ENCODE measurements around the gene YRDC. TPM values are rescaled to one million over a fixed set of nuclear protein-coding genes. Genes with fewer than 3 reads are reported as not detected.

Gene YRDC
- total RNA-seq, 6 donors from 2014 or later = 4.2 to 22.2 (median 13.3) TPM

DNA sequence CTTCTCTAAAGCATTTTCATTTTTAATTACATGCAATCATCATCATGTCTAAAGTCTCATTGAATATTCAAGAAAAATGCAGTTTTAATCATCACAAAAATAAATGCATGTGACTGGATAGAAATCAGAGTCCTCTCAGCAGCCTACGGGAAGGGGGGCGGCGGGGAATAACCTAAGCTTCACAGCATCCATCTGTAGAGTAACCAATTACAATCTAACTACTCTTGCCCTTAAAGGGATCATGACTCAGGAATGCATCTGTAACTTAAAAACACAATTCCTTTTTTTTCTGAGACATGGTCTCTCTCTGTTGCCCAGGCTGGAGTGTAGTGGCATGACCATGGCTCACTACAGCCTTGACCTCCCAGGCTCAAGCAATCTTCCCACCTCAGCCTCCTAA is 28.8 kb upstream of the YRDC start:
- DNase-seq (no peak), ATAC-seq (ENCODE audit: low FRiP score in 2 of 2) (no peak)
- no peak overlapping the region for H3K4me3 ChIP-seq
- no peaks in the 10 kb centered on the region for H3K9me3 ChIP-seq
- WGBS, 2 donors = 64 to 84% methylated on average over 3 of the region's 3 CpGs
- H3K27me3 ChIP-seq = no peaks in the 10 kb centered on the region
- H3K27ac ChIP-seq = no peak overlapping the region
- H3K36me3 ChIP-seq = peaks cover 32 to 90% (median 65%) of the 10 kb centered on the region in 4 donors
- no peaks in the 10 kb centered on the region for H3K4me1 ChIP-seq
- no peak for TF ChIP-seq POLR2AphosphoS5 (IDR thresholded peaks at IDR 0.05)
- TF ChIP-seq EP300 (IDR thresholded peaks at IDR 0.05) = no peak
- TF ChIP-seq POLR2A (IDR thresholded peaks at IDR 0.05) = no peak
- TF ChIP-seq, protein P1, sequence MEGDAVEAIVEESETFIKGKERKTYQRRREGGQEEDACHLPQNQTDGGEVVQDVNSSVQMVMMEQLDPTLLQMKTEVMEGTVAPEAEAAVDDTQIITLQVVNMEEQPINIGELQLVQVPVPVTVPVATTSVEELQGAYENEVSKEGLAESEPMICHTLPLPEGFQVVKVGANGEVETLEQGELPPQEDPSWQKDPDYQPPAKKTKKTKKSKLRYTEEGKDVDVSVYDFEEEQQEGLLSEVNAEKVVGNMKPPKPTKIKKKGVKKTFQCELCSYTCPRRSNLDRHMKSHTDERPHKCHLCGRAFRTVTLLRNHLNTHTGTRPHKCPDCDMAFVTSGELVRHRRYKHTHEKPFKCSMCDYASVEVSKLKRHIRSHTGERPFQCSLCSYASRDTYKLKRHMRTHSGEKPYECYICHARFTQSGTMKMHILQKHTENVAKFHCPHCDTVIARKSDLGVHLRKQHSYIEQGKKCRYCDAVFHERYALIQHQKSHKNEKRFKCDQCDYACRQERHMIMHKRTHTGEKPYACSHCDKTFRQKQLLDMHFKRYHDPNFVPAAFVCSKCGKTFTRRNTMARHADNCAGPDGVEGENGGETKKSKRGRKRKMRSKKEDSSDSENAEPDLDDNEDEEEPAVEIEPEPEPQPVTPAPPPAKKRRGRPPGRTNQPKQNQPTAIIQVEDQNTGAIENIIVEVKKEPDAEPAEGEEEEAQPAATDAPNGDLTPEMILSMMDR (IDR thresholded peaks at IDR 0.05) = no peak

DNA sequence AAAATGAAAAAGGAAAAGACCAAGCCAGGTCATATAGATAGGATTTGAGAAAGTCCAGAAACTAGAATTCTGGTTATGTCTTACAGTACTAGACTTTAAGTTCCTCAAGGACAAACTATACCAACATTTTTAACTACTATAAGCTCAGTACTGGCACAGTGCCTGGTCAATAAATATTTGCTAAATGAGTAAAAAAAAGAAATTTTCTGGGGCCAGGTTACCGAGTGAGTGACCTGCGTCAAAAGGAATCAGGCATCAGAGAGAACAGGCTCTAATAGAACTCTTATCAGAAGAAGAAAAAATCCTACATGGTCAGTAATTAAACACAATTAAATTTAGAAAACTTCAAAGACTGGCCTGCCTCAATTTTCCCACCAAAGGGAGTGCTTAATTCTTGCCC is 23.8 kb upstream of the YRDC start:
- Histone ChIP-seq H3K4me3 (no peak overlapping the region), H3K27me3 (no peaks in the 10 kb centered on the region), H3K4me1 (no peaks in the 10 kb centered on the region), H3K36me3 (peaks cover 25 to 94% (median 50%) of the 10 kb centered on the region in 4 donors), H3K27ac (no peak overlapping the region), H3K9me3 (no peaks in the 10 kb centered on the region)
- DNase-seq (no peak), ATAC-seq (ENCODE audit: low FRiP score in 2 of 2) (no peak)
- 68 to 76% methylated on average over 2 of the region's 2 CpGs for WGBS, 2 donors
- no peak for TF ChIP-seq POLR2AphosphoS5 (IDR thresholded peaks at IDR 0.05)
- TF ChIP-seq EP300 (IDR thresholded peaks at IDR 0.05) = no peak
- TF ChIP-seq POLR2A (IDR thresholded peaks at IDR 0.05) = no peak
- TF ChIP-seq, protein P1 (IDR thresholded peaks at IDR 0.05) = no peak

DNA sequence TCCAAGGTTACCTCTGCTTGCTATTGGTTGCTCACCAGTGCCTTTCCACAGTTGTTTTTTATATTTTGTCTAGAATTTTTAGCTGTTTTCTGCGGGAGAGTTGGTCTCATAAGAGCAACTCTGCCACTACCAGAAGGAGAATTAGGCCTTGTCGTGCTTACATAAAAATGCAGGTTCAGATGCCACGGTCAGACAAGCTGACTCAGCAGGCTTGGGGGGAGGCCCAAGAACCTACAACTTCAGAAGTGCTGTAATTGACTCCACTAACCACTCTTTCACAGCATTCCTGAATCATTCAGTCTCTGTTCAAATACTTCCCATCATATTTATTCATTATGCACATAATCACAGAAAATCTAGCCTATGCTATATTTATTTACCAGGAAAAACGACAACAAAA is 23.1 kb upstream of the YRDC start:
- Histone ChIP-seq H3K4me3 (no peak overlapping the region), H3K27ac (no peak overlapping the region), H3K27me3 (no peaks in the 10 kb centered on the region), H3K4me1 (no peaks in the 10 kb centered on the region), H3K36me3 (peaks cover 25 to 90% (median 48%) of the 10 kb centered on the region in 4 donors), H3K9me3 (no peaks in the 10 kb centered on the region)
- TF ChIP-seq POLR2AphosphoS5 (IDR thresholded peaks at IDR 0.05) (no peak), EP300 (IDR thresholded peaks at IDR 0.05) (no peak)
- TF ChIP-seq, protein P1 (IDR thresholded peaks at IDR 0.05) = no peak
- no peak for ATAC-seq (ENCODE audit: low FRiP score in 2 of 2)
- no peak for DNase-seq
- 95 to 99% methylated on average over 4 of the region's 4 CpGs for WGBS, 2 donors

DNA sequence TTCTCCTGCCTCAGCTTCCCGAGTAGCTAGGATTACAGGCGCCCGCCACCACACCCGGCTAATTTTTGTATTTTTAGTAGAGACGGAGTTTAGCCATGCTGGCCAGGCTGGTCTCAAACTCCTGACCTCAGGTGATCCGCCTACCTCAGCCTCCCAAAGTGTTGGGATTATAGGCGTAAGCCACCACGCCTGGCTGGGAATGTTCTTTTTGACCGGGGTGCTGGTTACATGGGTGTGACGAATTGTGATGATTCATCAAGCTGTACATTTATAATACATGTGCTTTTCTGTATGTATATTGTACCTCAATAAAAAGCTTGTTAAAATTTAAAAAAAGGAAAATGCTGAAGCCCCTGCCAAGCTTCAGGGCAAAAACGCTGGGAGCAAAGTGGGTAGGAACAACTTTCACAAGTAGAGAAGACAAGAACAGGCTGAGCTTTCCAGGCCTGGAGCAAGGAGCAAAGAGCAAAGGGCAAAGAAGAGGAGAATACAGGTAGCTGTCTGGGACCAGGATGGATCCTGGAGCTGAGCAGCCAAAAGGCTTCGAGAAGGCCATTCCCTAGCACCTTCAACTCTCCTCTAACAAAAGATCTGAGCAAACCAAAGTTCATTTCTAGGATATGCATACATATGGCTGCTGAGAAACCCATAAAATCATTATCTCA is 20.5 kb upstream of the YRDC start:
- Histone ChIP-seq H3K36me3 (peaks cover 6 to 72% (median 28%) of the 10 kb centered on the region in 4 donors), H3K4me1 (peaks cover 0 to 3% (median 0%) of the 10 kb centered on the region in 4 donors), H3K27ac (no peak overlapping the region), H3K9me3 (no peaks in the 10 kb centered on the region), H3K27me3 (no peaks in the 10 kb centered on the region), H3K4me3 (no peak overlapping the region)
- DNase-seq (no peak), ATAC-seq (ENCODE audit: low FRiP score in 2 of 2) (no peak)
- WGBS, 2 donors = 95 to 97% methylated on average over 11 to 12 of the region's 12 CpGs
- TF ChIP-seq, protein P1 (IDR thresholded peaks at IDR 0.05) = no peak
- TF ChIP-seq POLR2A (IDR thresholded peaks at IDR 0.05) (no peak), POLR2AphosphoS5 (IDR thresholded peaks at IDR 0.05) (no peak), EP300 (IDR thresholded peaks at IDR 0.05) (no peak)

DNA sequence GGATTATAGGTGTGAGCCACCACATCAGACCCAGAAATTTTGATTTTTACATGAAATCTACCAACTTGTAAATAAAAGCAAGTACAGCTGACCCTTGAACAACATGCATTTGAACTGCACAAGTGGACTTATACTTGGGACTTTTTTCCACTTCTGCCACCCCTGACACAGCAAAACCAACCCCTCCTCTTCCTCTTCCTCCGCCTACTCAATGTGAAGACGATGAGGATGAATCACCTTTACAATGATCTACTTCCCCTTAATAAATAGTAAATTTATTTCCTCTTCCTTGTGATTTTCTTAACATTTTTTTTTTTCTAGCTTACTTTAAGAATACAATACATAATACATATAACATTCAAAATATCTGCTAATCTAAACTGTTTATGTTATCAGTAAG is 17.5 kb upstream of the YRDC start:
- Histone ChIP-seq H3K9me3 (no peaks in the 10 kb centered on the region), H3K27me3 (no peaks in the 10 kb centered on the region), H3K4me1 (peaks cover 0 to 3% (median 0%) of the 10 kb centered on the region in 4 donors), H3K4me3 (no peak overlapping the region), H3K36me3 (peaks cover 10 to 72% (median 31%) of the 10 kb centered on the region in 4 donors), H3K27ac (peak overlapping the region in 1 of 4 donors; percentile 18)
- DNase-seq (no peak), ATAC-seq (ENCODE audit: low FRiP score in 2 of 2) (no peak)
- no peak for TF ChIP-seq POLR2AphosphoS5 (IDR thresholded peaks at IDR 0.05)
- no peak for TF ChIP-seq EP300 (IDR thresholded peaks at IDR 0.05)
- WGBS, 2 donors = 41 to 56% methylated on average over 2 of the region's 2 CpGs
